Measurements from ENCODE around the gene NAV2. TPM values are rescaled to one million over a fixed set of nuclear protein-coding genes. Genes with fewer than 3 reads are reported as not detected.

Gene NAV2
- total and polyA plus RNA-seq, 2 experiments from 2014 or later = 26.0 to 45.0 TPM

DNA sequence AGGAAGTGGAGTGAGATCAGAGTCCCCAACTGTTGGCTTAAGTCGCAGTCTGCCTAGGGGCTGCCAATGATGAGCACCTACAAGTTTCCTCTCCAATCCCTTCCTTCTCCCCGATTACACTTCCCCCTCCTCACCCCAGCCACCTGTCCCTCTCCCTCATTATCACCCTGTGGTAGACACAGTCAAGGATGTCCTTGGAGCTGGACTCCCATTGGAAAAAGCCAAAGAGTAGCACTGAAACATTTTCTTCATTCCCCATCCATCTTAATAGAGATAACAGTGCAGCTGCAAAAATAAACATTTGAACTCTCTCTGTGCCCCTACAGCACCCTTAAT, 301.4 kb downstream of the NAV2 start (continued):
- TF ChIP-seq CTCF (conservative IDR thresholded peaks at IDR 0.05; ENCODE audit: low read depth in 2 of 2) (no peak), JUNB (IDR thresholded peaks at IDR 0.05; ENCODE audit: unreplicated experiment) (no peak), EZH2phosphoT487 (IDR thresholded peaks at IDR 0.05; ENCODE audit: unreplicated experiment) (no peak), ZNF114 (CRISPR knock-in tag; IDR thresholded peaks at IDR 0.05) (no peak), CREB1 (CRISPR knock-in tag; IDR thresholded peaks at IDR 0.05; ENCODE audit: low read depth) (no peak), ETS1 (IDR thresholded peaks at IDR 0.05) (no peak), POLR2AphosphoS5 (IDR thresholded peaks at IDR 0.05; ENCODE audit: low read depth) (no peak), NANOG (IDR thresholded peaks at IDR 0.05; ENCODE audit: borderline replicate concordance) (no peak)

- H3K4me3 ChIP-seq = no peak overlapping the region
- Mint-ChIP-seq H3K4me3 (no peak overlapping the region), H3K4me1 (peaks cover 34% of the 10 kb centered on the region), H3K9me3 (no peaks in the 10 kb centered on the region), H3K27me3 (ENCODE audit: insufficient read depth, low read depth, poor library complexity) (peaks cover 5% of the 10 kb centered on the region), H3K36me3 (ENCODE audit: low read depth) (0 out of 3 replicates have a peak, but pooled peaks cover 3% of the 10 kb centered on the region), H3K27ac (no peak overlapping the region)
- H3F3A ChIP-seq (replicated peaks; ENCODE audit: low read depth) = no peaks in the 10 kb centered on the region
- H3K36me3 ChIP-seq (ENCODE audit: insufficient read depth) = no peaks in the 10 kb centered on the region
- no peak overlapping the region for H3K4me2 ChIP-seq
- ATAC-seq = no peak
- H2AFZ ChIP-seq = no peak overlapping the region
- DNase-seq (ENCODE audit: low spot score) = no peak
- no peaks in the 10 kb centered on the region; the same call in 1 of the 2 replicates for H3K79me2 ChIP-seq (replicated peaks; ENCODE audit: insufficient read depth)
- H3K9me2 ChIP-seq (ENCODE audit: insufficient read depth) = peaks cover 4% of the 10 kb centered on the region; the same call in 1 of the 2 replicates
- H3K27ac ChIP-seq (ENCODE audit: low read depth) = no peak overlapping the region
- H3K27me3 ChIP-seq (ENCODE audit: insufficient read depth) = no peaks in the 10 kb centered on the region
- no peaks in the 10 kb centered on the region; the same call in 1 of the 2 replicates for H4K20me1 ChIP-seq (replicated peaks; ENCODE audit: insufficient read depth)
- peaks cover 42% of the 10 kb centered on the region for H3K4me1 ChIP-seq (ENCODE audit: insufficient read depth)
- TF ChIP-seq JUNB (IDR thresholded peaks at IDR 0.05; ENCODE audit: unreplicated experiment) = no peak
- no peak for TF ChIP-seq ETS1 (IDR thresholded peaks at IDR 0.05)
- TF ChIP-seq STAT1 (IDR thresholded peaks at IDR 0.05; ENCODE audit: unreplicated experiment) = no peak
- TF ChIP-seq EZH2phosphoT487 (IDR thresholded peaks at IDR 0.05; ENCODE audit: unreplicated experiment) = no peak
- no peak for TF ChIP-seq CREB1 (CRISPR knock-in tag; IDR thresholded peaks at IDR 0.05; ENCODE audit: low read depth)
- TF ChIP-seq ZNF462 (CRISPR knock-in tag; IDR thresholded peaks at IDR 0.05) = no peak
- no peak for TF ChIP-seq EZH2 (IDR thresholded peaks at IDR 0.05; ENCODE audit: low read depth, unreplicated experiment)
These were observed 302.5 kb downstream of the NAV2 start for GRCh38 chr11:20015101-20015500.

All from GM23338 (cell line).